GM10266 (cell line): ENCODE measurements around the gene NT5C2.

ENCODE experiments used
- DNase-seq: peaks from one replicate; pipeline ENCODE4 v3.0.0; 2012; ENCODE audit errors: extremely low spot score
- CTCF ChIP-seq: IDR thresholded peaks from 2 replicates; pipeline ENCODE4 v1.5.1; 2012; ENCODE audit warnings: mild to moderate bottlenecking, low read depth; ENCODE audit not compliant: control insufficient read depth, insufficient read depth; ENCODE audit errors: missing control alignments

Gene NT5C2

GRCh38 chr10:103111918-103112877, 80.9 kb downstream of the NT5C2 start:
- TF ChIP-seq CTCF = no peak
- DNase-seq = peak; percentile 17

GRCh38 chr10:103111031-103111917, 81.8 kb downstream of the NT5C2 start:
- TF ChIP-seq CTCF = no peak
- DNase-seq = peak; percentile 30

- DNase-seq = no peak
- no peak for TF ChIP-seq CTCF
Measured at GRCh38 chr10:103110407-103110806, 82.7 kb downstream of the NT5C2 start.

GRCh38 chr10:103109821-103110220, 83.3 kb downstream of the NT5C2 start:
- no peak for DNase-seq
- TF ChIP-seq CTCF = no peak

GRCh38 chr10:103106539-103106938, 86.5 kb downstream of the NT5C2 start:
- no peak for DNase-seq
- no peak for TF ChIP-seq CTCF

GRCh38 chr10:103105462-103105861, 87.6 kb downstream of the NT5C2 start:
- TF ChIP-seq CTCF = no peak
- no peak for DNase-seq
